HepG2 (cell line): ENCODE results near the gene DCLK1. TPM values are rescaled to one million over a fixed set of nuclear protein-coding genes. Genes with fewer than 3 reads are reported as not detected.

Experiments used
- ATAC-seq: fragments of 200-7000 bp; cut with Tn5 transposase; 3 replicates; pipeline ENCODE4 v1.9.1; 2020; ENCODE audit warnings: mild to moderate bottlenecking, moderate library complexity
- BruUV-seq: library from RNA; stranded (reverse); fragments of 400-500 nt; replicated peaks from 2 replicates; lab custom pipeline; 2021; lab: Mats Ljungman, UMichigan
- CTCF ChIA-PET: fragments of 300-600 bp; formaldehyde crosslinking; extraction: SDS; loops from one replicate; lab custom pipeline; 2021; ENCODE audit warnings: low total read pairs, inconsistent platforms, low intra/inter-chr PET ratio; lab: Yijun Ruan, JAX
- POLR2A ChIA-PET: fragments of 350-600 bp; sonication (Branson Sonifier 250); formaldehyde crosslinking; loops from one replicate; lab custom pipeline; 2020; ENCODE audit warnings: antibody characterized with exemption, inconsistent platforms; lab: Yijun Ruan, JAX
- DNase-seq: peaks from one replicate; pipeline ENCODE4 v3.0.0-alpha.2; 2015; ENCODE audit warnings: low spot score
- FAIRE-seq: peaks from 3 replicates; lab custom pipeline; 2011; peaks lifted over from hg19 to GRCh38; lab: Jason Lieb, UNC
- H2AFZ ChIP-seq: one replicate; pipeline ENCODE4 v1.6.1; 2011; ENCODE audit warnings: low read length, inconsistent platforms
- H3K27ac ChIP-seq: fragments of 300-600 bp; 3 replicates; pipeline ENCODE4 v1.8.0; 2011; ENCODE audit warnings: mixed run types, mild to moderate bottlenecking, mixed read lengths, low read length, inconsistent platforms; ENCODE audit not compliant: insufficient read depth; ENCODE audit errors: extremely low read length
- H3K27me3 ChIP-seq, 2 experiments: fragments of 200-600 bp in 1 of 2; 2 replicates in 1 of 2; 3 replicates in 1 of 2; pipeline versions ENCODE4 v1.6.0 to v1.8.0; 2011; ENCODE audit warnings: low read length in 2 of 2, mild to moderate bottlenecking in 2 of 2, moderate library complexity in 2 of 2, inconsistent platforms in 1 of 2; ENCODE audit not compliant: insufficient read depth in 2 of 2, control insufficient read depth in 1 of 2
- H3K36me3 ChIP-seq, 2 experiments: fragments of 200-600 bp in 1 of 2; replicated peaks in 1 of 2; 2 replicates in 1 of 2; 3 replicates in 1 of 2; pipeline versions ENCODE4 v1.5.1 to v1.8.0; 2011; ENCODE audit warnings: low read length in 2 of 2, inconsistent platforms in 1 of 2; ENCODE audit not compliant: insufficient read depth in 2 of 2, control insufficient read depth in 1 of 2
- H3K4me1 ChIP-seq: 2 replicates; pipeline ENCODE4 v1.5.1; 2012; ENCODE audit warnings: low read length, inconsistent platforms; ENCODE audit not compliant: insufficient read depth
- H3K4me2 ChIP-seq: 2 replicates; pipeline ENCODE4 v1.6.0; 2011; ENCODE audit warnings: low read depth, low read length, inconsistent platforms
- H3K4me3 ChIP-seq, 3 experiments: fragments of 200-600 bp in 1 of 3; sonication (generic), shearing (Covaris generic) in 1 of 3; replicated peaks in 1 of 3; 2 replicates each; pipeline ENCODE4 v1.5.1; 2011 to 2016; ENCODE audit warnings: low read length in 3 of 3, inconsistent platforms in 2 of 3, low read depth in 2 of 3, mild to moderate bottlenecking in 2 of 3, control low read depth in 1 of 3, mixed read lengths in 1 of 3; ENCODE audit not compliant: insufficient read depth in 1 of 3
- H3K79me2 ChIP-seq: one replicate; pipeline ENCODE4 v1.6.1; 2011; ENCODE audit warnings: low read length, inconsistent platforms; ENCODE audit not compliant: insufficient read depth
- H3K9ac ChIP-seq: 2 replicates; pipeline ENCODE4 v1.6.0; 2011; ENCODE audit warnings: mild to moderate bottlenecking, low read depth, low read length, inconsistent platforms; ENCODE audit not compliant: insufficient read depth
- H3K9me3 ChIP-seq: 2 replicates; pipeline ENCODE4 v1.5.1; 2012; ENCODE audit warnings: mild to moderate bottlenecking, low read length
- H4K20me1 ChIP-seq: 2 replicates; pipeline ENCODE4 v1.6.0; 2011; ENCODE audit warnings: inconsistent platforms, mild to moderate bottlenecking, low read length, moderate library complexity; ENCODE audit not compliant: insufficient read depth
- ATF5 ChIP-seq: sonication (generic); formaldehyde crosslinking; IDR thresholded peaks from 2 replicates; pipeline ENCODE4 v1.4.0; 2020; ENCODE audit warnings: mild to moderate bottlenecking, low read depth, missing genetic modification reagents
- CEBPG ChIP-seq: IDR thresholded peaks from 2 replicates; pipeline ENCODE4 v1.6.1; 2016
- CENPBD1 ChIP-seq: sonication (generic); formaldehyde crosslinking; IDR thresholded peaks from 2 replicates; pipeline ENCODE4 v1.8.0; 2022; ENCODE audit warnings: missing genetic modification reagents, low read depth, mild to moderate bottlenecking, borderline replicate concordance
- EP300 ChIP-seq, 3 experiments: sonication (generic) in 1 of 3; formaldehyde crosslinking in 1 of 3; IDR thresholded peaks; 2 replicates each; pipeline versions ENCODE4 v1.5.1 to v1.6.1; 2011 to 2020; ENCODE audit warnings: low read depth in 2 of 3, low read length in 2 of 3, borderline replicate concordance in 1 of 3, improper control_type of control experiment in 1 of 3, mild to moderate bottlenecking in 1 of 3, missing genetic modification reagents in 1 of 3, moderate library complexity in 1 of 3
- HDAC1 ChIP-seq: sonication (generic); formaldehyde crosslinking; IDR thresholded peaks from 2 replicates; pipeline ENCODE4 v1.5.1; 2020; ENCODE audit warnings: mild to moderate bottlenecking, missing genetic modification reagents
- KDM2A ChIP-seq: sonication (generic); formaldehyde crosslinking; IDR thresholded peaks from 2 replicates; pipeline ENCODE4 v1.4.0; 2020; ENCODE audit warnings: low read depth, missing genetic modification reagents, borderline replicate concordance
- NCOA2 ChIP-seq: sonication (generic); formaldehyde crosslinking; IDR thresholded peaks from 2 replicates; pipeline ENCODE4 v1.8.0; 2022; ENCODE audit warnings: inconsistent platforms
- SIX1 ChIP-seq: sonication (generic); formaldehyde crosslinking; IDR thresholded peaks from 2 replicates; pipeline ENCODE4 v1.4.0; 2020; ENCODE audit warnings: missing genetic modification reagents, borderline replicate concordance
- SMARCC2 ChIP-seq: fragments of 450-650 bp; IDR thresholded peaks from 2 replicates; pipeline ENCODE4 v1.6.1; 2017; ENCODE audit warnings: antibody characterized with exemption, mild to moderate bottlenecking
- SMC3 ChIP-seq: IDR thresholded peaks from 2 replicates; pipeline ENCODE4 v1.6.1; 2011; ENCODE audit warnings: low read length, improper control_type of control experiment
- SMYD3 ChIP-seq: sonication (generic); formaldehyde crosslinking; IDR thresholded peaks from 2 replicates; pipeline ENCODE4 v1.8.1; 2023; ENCODE audit warnings: mild to moderate bottlenecking, missing genetic modification reagents
- SP4 ChIP-seq: sonication (generic); formaldehyde crosslinking; IDR thresholded peaks from 2 replicates; pipeline ENCODE4 v1.8.1; 2023; ENCODE audit warnings: mild to moderate bottlenecking, missing genetic modification reagents
- SRSF4 ChIP-seq: fragments of 200-400 bp; formaldehyde crosslinking; IDR thresholded peaks from one replicate; pipeline ENCODE4 v1.6.1; 2018; ENCODE audit warnings: mild to moderate bottlenecking, low read depth, low read length, moderate library complexity; ENCODE audit not compliant: poor library complexity, severe bottlenecking
- TOPORS ChIP-seq: sonication (generic); formaldehyde crosslinking; IDR thresholded peaks from 2 replicates; pipeline ENCODE4 v1.8.0; 2023; ENCODE audit warnings: mild to moderate bottlenecking, missing genetic modification reagents
- ZBTB4 ChIP-seq: sonication (generic); formaldehyde crosslinking; IDR thresholded peaks from 2 replicates; pipeline ENCODE4 v1.4.0; 2020; ENCODE audit warnings: missing genetic modification reagents, mild to moderate bottlenecking, borderline replicate concordance
- ZFP36L1 ChIP-seq: sonication (generic); formaldehyde crosslinking; IDR thresholded peaks from 2 replicates; pipeline ENCODE4 v1.8.0; 2022; ENCODE audit warnings: mild to moderate bottlenecking, missing genetic modification reagents, moderate library complexity
- ZFP36L2 ChIP-seq: sonication (generic); formaldehyde crosslinking; IDR thresholded peaks from 2 replicates; pipeline ENCODE4 v1.4.0; 2020; ENCODE audit warnings: missing genetic modification reagents
- ZNF326 ChIP-seq: sonication (generic); formaldehyde crosslinking; IDR thresholded peaks from 2 replicates; pipeline ENCODE4 v1.4.0; 2020; ENCODE audit warnings: missing genetic modification reagents, borderline replicate concordance
- ZNF382 ChIP-seq: sonication (generic); formaldehyde crosslinking; IDR thresholded peaks from 2 replicates; pipeline ENCODE4 v1.5.0; 2020; ENCODE audit warnings: missing genetic modification reagents, mild to moderate bottlenecking, borderline replicate concordance
- ZNF883 ChIP-seq: sonication (generic); formaldehyde crosslinking; IDR thresholded peaks from 2 replicates; pipeline ENCODE4 v1.5.1; 2020; ENCODE audit warnings: mild to moderate bottlenecking, missing genetic modification reagents; ENCODE audit errors: not compliant biosample characterization
- WGBS: methylation state at CpG from one replicate; pipeline ENCODE4 v1.1.6; 2017; ENCODE audit warnings: low lambda C conversion rate; 5-methylcytosine and 5-hydroxymethylcytosine counted together
- in situ Hi-C: cut with HindIII; loops from 2 replicates; pipeline ENCODE4 v1.10.0; 2017; ENCODE audit warnings: low pct_unique_long_range_greater_than_20kb; ENCODE audit not compliant: extremely low pct_ligation_motif_present
- intact Hi-C: fragments of 100-400 bp; cut with micrococcal nuclease; formaldehyde crosslinking; loops from one replicate; pipeline ENCODE4 v1.10.0; 2022; ENCODE audit not compliant: unreplicated experiment
- polyA plus RNA-seq, 8 experiments: library from polyadenylated mRNA; depleted of rRNA in 3 of 8; stranded (reverse) in 7 of 8; unstranded in 1 of 8; fragments of >200 nt; fragmentation: Illumina TruSeq in 4 of 8; extraction: Trizol in 4 of 8; gene quantifications; 2 replicates each; pipeline versions ENCODE4 v1.2.1 to v1.2.3, GENCODE V29; 2011 to 2016; ENCODE audit warnings: low read depth in 4 of 8, missing spikeins in 1 of 8, mixed read lengths in 1 of 8; ENCODE audit not compliant: insufficient read depth in 1 of 8
- total RNA-seq, 5 experiments: library from RNA; depleted of rRNA; stranded (reverse); fragments of >200 nt; fragmentation: Illumina TruSeq; extraction: Trizol; gene quantifications; 2 replicates each; pipeline ENCODE4 v1.2.3, GENCODE V29; 2016; ENCODE audit warnings: low read depth in 1 of 5

DCLK1 gene
- total and polyA plus RNA-seq, 2 of the 13 experiments (the other 11 are each of a cell fraction or from before 2014, with no cell fraction given) = not detected

- 24% methylated on average over 6 of the region's 6 CpGs for WGBS
Observed at GRCh38 chr13:35988648-35989081, 142.5 kb downstream of the DCLK1 start.

More at GRCh38 chr13:35988648-35989081, 142.5 kb downstream of the DCLK1 start:
- intact Hi-C loops = no loop called here
- ChIA-PET POLR2A (no interaction called here), CTCF (no interaction called here)
- Histone ChIP-seq H3K79me2 (no peaks in the 10 kb centered on the region), H2AFZ (no peak overlapping the region), H3K4me2 (no peak overlapping the region), H4K20me1 (no peaks in the 10 kb centered on the region), H3K4me1 (no peaks in the 10 kb centered on the region), H3K27ac (no peak overlapping the region), H3K27me3 (no peaks in the 10 kb centered on the region), H3K9me3 (no peaks in the 10 kb centered on the region), H3K9ac (no peak overlapping the region), H3K4me3 (no peak overlapping the region)
- no peak for FAIRE-seq
- no peak for DNase-seq
- in situ Hi-C loops = loop anchor here (25.0 kb wide), 1 partner anchor 749 kb away; no protein-coding TSS in a partner anchor
- no peak for ATAC-seq
- no TSS peak for BruUV-seq
- TF ChIP-seq ATF5 (CRISPR knock-in tag) (no peak), SRSF4 (no peak), SMARCC2 (no peak), ZBTB4 (no peak), KDM2A (no peak), NCOA2 (CRISPR knock-in tag) (no peak), HDAC1 (no peak), ZNF326 (no peak), ZFP36L1 (CRISPR knock-in tag) (no peak), SMYD3 (CRISPR knock-in tag) (no peak), ZFP36L2 (no peak), EP300 (IDR thresholded peaks at IDR 0.05; ENCODE audit: low read depth in 2 of 2, low read length in 2 of 2) (no peak), EP300 (CRISPR knock-in tag; IDR thresholded peaks at IDR 0.05; ENCODE audit: borderline replicate concordance) (no peak), SP4 (CRISPR knock-in tag) (no peak), SMC3 (no peak), TOPORS (CRISPR knock-in tag) (no peak), CENPBD1 (CRISPR knock-in tag) (no peak), CEBPG (no peak), ZNF883 (CRISPR knock-in tag) (no peak), SIX1 (CRISPR knock-in tag) (no peak), ZNF382 (CRISPR knock-in tag) (no peak)
- TF ChIP-seq, all 625 proteins: peak for 0
- no peaks in the 10 kb centered on the region for H3K36me3 ChIP-seq
